WTC11 (cell line): ENCODE data around the gene USP47. TPM values are rescaled to one million over a fixed set of nuclear protein-coding genes. Genes with fewer than 3 reads are reported as not detected.
A peak's percentile ranks its signal among the peaks of the same experiment; 100 is the strongest.

ENCODE experiments used
- ATAC-seq: fragments of 200-7000 bp; cut with Tn5 transposase; 2 replicates; pipeline ENCODE4 v1.10.0; 2021; ENCODE audit warnings: mild to moderate bottlenecking, moderate library complexity
- CTCF ChIA-PET: fragments of 300-600 bp; sonication (Branson Sonifier 250); formaldehyde crosslinking; loops from one replicate; lab custom pipeline; 2021; ENCODE audit warnings: antibody characterized with exemption; lab: Charles Lee
- POLR2A ChIA-PET: fragments of 350-600 bp; sonication (Branson Sonifier 250); formaldehyde crosslinking; loops from one replicate; lab custom pipeline; 2021; ENCODE audit warnings: antibody characterized with exemption; lab: Charles Lee
- DNase-seq: peaks from one replicate; pipeline ENCODE4 v3.0.0; 2021; ENCODE audit warnings: low spot score
- H3K27ac Mint-ChIP-seq: 2 replicates; pipeline ENCODE4 v1.8.0; 2021; ENCODE audit warnings: mixed read lengths
- H3K27me3 Mint-ChIP-seq: 2 replicates; pipeline ENCODE4 v1.8.0; 2021; ENCODE audit warnings: low read depth, mild to moderate bottlenecking, moderate library complexity, mixed read lengths
- H3K36me3 Mint-ChIP-seq: 2 replicates; pipeline ENCODE4 v1.8.0; 2021; ENCODE audit warnings: mixed read lengths
- H3K4me1 Mint-ChIP-seq: 2 replicates; pipeline ENCODE4 v1.8.0; 2022; ENCODE audit warnings: mixed read lengths
- H3K4me3 Mint-ChIP-seq: 2 replicates; pipeline ENCODE4 v1.8.0; 2021; ENCODE audit warnings: mild to moderate bottlenecking, moderate library complexity, mixed read lengths
- H3K9me3 Mint-ChIP-seq: 2 replicates; pipeline ENCODE4 v1.8.0; 2021; ENCODE audit warnings: mixed read lengths
- EMX1 ChIP-seq: fragments of 250-450 bp; sonication (Bioruptor Pico); IDR thresholded peaks from 2 replicates; pipeline ENCODE4 v1.8.0; 2021; ENCODE audit warnings: mild to moderate bottlenecking
- FOXJ3 ChIP-seq: sonication (generic); formaldehyde crosslinking; IDR thresholded peaks from 2 replicates; pipeline ENCODE4 v1.9.0; 2021; ENCODE audit warnings: missing genetic modification reagents, mild to moderate bottlenecking, borderline replicate concordance
- FOXP1 ChIP-seq: sonication (generic); formaldehyde crosslinking; IDR thresholded peaks from 2 replicates; pipeline ENCODE4 v1.8.0; 2022; ENCODE audit warnings: missing genetic modification reagents, mild to moderate bottlenecking, moderate library complexity, borderline replicate concordance
- JUN ChIP-seq: sonication (generic); formaldehyde crosslinking; IDR thresholded peaks from 2 replicates; pipeline ENCODE4 v1.8.0; 2023; ENCODE audit warnings: mild to moderate bottlenecking, missing genetic modification reagents
- NFE2L1 ChIP-seq: sonication (generic); formaldehyde crosslinking; IDR thresholded peaks from 2 replicates; pipeline ENCODE4 v1.8.1; 2023; ENCODE audit warnings: missing genetic modification reagents
- NR1H2 ChIP-seq: sonication (generic); formaldehyde crosslinking; IDR thresholded peaks from 2 replicates; pipeline ENCODE4 v1.9.0; 2021; ENCODE audit warnings: mild to moderate bottlenecking, moderate library complexity, missing genetic modification reagents
- NR2C2 ChIP-seq: sonication (generic); formaldehyde crosslinking; IDR thresholded peaks from 2 replicates; pipeline ENCODE4 v1.8.0; 2022; ENCODE audit warnings: mild to moderate bottlenecking, missing genetic modification reagents
- SP1 ChIP-seq: sonication (generic); formaldehyde crosslinking; conservative IDR thresholded peaks from 2 replicates; pipeline ENCODE4 v1.8.1; 2022; ENCODE audit warnings: missing genetic modification reagents
- TCF7 ChIP-seq: sonication (generic); formaldehyde crosslinking; IDR thresholded peaks from 2 replicates; pipeline ENCODE4 v1.8.0; 2022; ENCODE audit warnings: mild to moderate bottlenecking, low read depth, missing genetic modification reagents, moderate library complexity
- TEAD1 ChIP-seq: sonication (generic); formaldehyde crosslinking; IDR thresholded peaks from 2 replicates; pipeline ENCODE4 v1.8.0; 2022; ENCODE audit warnings: mild to moderate bottlenecking, missing genetic modification reagents
- ZNF396 ChIP-seq: fragments of 250-450 bp; sonication (Bioruptor Pico); IDR thresholded peaks from 2 replicates; pipeline ENCODE4 v1.8.0; 2021; ENCODE audit warnings: mild to moderate bottlenecking, moderate library complexity, borderline replicate concordance
- ZNF416 ChIP-seq: fragments of 250-450 bp; sonication (Bioruptor Pico); IDR thresholded peaks from 2 replicates; pipeline ENCODE4 v1.9.0; 2021; ENCODE audit warnings: mild to moderate bottlenecking, inconsistent platforms
- total RNA-seq: library from RNA; stranded (reverse); gene quantifications from 3 replicates; pipeline ENCODE4 v1.2.3, GENCODE V29; 2021
- TF ChIP-seq, protein P1 (sequence below): sonication (generic); formaldehyde crosslinking; IDR thresholded peaks from 2 replicates; pipeline ENCODE4 v1.8.1; 2022; ENCODE audit warnings: mild to moderate bottlenecking, moderate library complexity, missing genetic modification reagents
- TF ChIP-seq, protein P2 (sequence below): fragments of 250-450 bp; sonication (Bioruptor Pico); IDR thresholded peaks from 2 replicates; pipeline ENCODE4 v1.9.0; 2021; ENCODE audit warnings: mild to moderate bottlenecking
- TF ChIP-seq, protein P3 (sequence below): sonication (generic); formaldehyde crosslinking; IDR thresholded peaks from 2 replicates; pipeline ENCODE4 v1.8.1; 2023; ENCODE audit warnings: mild to moderate bottlenecking, missing genetic modification reagents, borderline replicate concordance

The USP47 gene
- total RNA-seq, 1 experiment from 2014 or later = 19.7 TPM

DNA sequence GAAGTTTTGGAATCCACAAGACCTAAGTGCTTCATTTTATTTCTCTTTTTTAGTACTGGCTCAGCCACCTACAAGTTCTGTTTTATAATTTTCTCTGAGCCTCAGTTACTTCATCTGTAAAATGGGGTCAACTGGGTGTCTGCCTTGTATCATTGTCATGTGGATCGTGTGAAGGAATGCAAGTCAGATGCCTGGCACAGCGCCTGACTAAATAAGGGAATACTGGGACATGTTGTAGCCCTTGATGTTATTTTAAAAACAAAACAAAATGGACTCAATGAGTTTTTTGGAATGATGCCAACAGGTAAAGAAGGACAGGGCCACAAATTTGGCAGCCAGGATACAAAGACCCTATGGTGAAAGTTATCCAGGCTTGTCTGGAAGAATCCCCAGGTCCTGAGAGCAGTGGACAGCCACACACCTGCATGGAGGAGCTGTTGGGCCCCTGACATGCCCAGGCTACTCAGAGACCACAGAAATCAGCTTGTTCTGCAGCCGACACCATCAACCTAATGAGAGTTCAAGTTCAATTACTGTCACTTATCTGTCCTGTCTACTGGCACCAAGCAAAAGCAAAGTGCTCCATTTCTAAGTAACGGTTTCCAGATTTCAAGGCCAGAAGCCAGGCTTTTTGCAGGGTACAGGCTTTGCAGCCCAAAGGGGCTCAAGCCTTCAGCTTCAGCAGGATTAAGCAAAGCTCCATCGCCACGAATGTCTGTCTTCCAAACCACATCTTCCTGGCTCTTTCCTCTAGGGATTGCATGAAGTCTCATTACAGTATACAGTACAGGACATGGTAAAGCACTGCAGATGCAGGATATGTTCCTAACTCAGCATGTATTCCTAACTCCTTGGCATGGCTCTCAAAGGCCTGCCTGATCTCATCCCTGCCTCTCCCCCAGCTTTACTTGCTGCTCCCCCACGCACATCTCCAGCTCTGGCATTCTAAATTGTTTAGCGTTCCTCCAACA, 148.3 kb downstream of the USP47 start:
- CTCF ChIA-PET = interaction anchor here (1.0 kb wide), 1 partner anchor 23 kb away, joined by 3 read pairs; no protein-coding TSS in a partner anchor

DNA sequence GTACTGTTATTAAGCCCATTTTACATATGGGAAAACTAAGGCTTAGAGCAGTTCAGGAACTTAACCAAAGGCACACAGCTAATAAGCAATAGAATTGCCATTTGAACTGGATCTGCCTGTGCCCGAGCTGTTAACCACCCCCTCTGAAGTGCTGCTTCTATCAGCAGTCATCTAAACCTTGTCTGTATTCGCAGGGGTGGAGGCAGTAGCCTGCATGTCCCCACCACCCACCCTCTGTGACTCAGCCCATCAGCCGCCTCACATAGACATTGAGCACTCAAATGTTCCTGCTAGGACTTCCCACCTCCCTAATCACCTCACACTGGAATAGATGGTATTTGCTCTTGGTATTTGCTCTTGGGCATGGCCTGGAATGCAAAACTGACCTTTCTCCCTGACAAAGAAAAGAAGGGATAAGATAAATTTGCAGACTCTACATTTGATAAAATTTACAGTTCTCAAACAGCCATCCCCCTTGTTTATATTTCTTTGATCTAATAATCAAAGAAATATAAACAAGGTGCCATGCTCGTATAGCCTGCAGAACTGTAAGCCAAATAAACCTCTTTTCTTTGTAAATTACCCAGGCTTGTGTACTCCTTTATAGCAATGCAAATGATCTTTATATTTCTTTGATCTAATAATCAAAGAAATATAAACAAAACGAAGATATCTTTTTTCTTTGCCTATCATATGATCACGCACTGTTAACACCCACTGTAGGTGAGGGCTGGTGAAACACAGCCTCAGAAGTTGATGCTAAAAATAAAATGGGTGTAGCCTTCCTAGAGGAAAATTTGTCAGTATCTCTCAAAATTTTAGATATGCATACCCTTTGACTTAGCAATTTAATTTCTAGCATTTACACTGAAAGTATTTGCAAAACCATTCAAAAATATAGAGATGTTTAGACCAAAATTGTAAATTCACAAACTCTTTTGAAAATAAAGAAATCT, 150.8 kb downstream of the USP47 start:
- H3K36me3 Mint-ChIP-seq = peaks cover 6% of the 10 kb centered on the region
- peaks cover 5% of the 10 kb centered on the region for H3K9me3 Mint-ChIP-seq
- CTCF ChIA-PET = interaction anchor here (1.2 to 1.4 kb wide), 2 partner anchors 26 to 52 kb away, joined by 3 to 4 read pairs; no protein-coding TSS in a partner anchor
- POLR2A ChIA-PET = no interaction called here
- H3K4me3 Mint-ChIP-seq = no peak overlapping the region
- peaks cover 10% of the 10 kb centered on the region for H3K4me1 Mint-ChIP-seq
- TF ChIP-seq FOXJ3 (CRISPR knock-in tag) (no peak), ZNF396 (CRISPR knock-in tag) (no peak), NFE2L1 (no peak), ZNF416 (no peak)
- TF ChIP-seq, all 79 proteins: peak for 0
- Mint-ChIP-seq H3K27me3 (no peaks in the 10 kb centered on the region), H3K27ac (no peak overlapping the region)
- ATAC-seq = peak; percentile 55
- DNase-seq = no peak

More for the DNA sequence above, 148.3 kb downstream of the USP47 start:
- Mint-ChIP-seq H3K27me3 (no peaks in the 10 kb centered on the region), H3K36me3 (peaks cover 10% of the 10 kb centered on the region), H3K4me3 (no peak overlapping the region), H3K4me1 (peaks cover 24% of the 10 kb centered on the region), H3K9me3 (peaks cover 8% of the 10 kb centered on the region), H3K27ac (no peak overlapping the region)
- DNase-seq (no peak), ATAC-seq (no peak)
- TF ChIP-seq SP1 (CRISPR knock-in tag) (no peak), FOXP1 (CRISPR knock-in tag) (no peak), JUN (CRISPR knock-in tag) (no peak), TCF7 (CRISPR knock-in tag) (no peak), ZNF396 (CRISPR knock-in tag) (no peak)
- POLR2A ChIA-PET = no interaction called here

DNA sequence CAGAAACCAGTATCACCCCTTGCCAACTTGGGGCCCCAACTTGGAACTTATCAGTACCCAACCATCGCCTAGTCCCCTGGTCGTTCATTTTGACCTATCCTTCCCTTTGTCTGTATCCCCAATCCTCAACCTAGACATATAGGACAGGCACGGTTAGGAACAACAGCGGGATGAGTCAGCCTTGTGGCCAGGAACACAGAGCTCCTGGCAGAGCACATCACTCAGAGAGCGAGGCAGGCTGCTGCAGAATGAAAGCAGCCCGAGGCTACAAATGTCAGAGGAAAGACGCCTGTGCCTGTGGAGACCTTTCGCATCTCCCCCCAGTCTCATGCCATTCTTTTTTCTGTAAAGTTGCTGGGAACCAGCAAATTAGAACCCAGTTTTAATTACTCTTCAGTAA, 152.1 kb downstream of the USP47 start:
- Mint-ChIP-seq H3K4me3 (no peak overlapping the region), H3K27ac (no peak overlapping the region), H3K9me3 (no peaks in the 10 kb centered on the region), H3K4me1 (peaks cover 4% of the 10 kb centered on the region; the same call in 1 of the 2 replicates), H3K36me3 (peaks cover 4% of the 10 kb centered on the region; the same call in 1 of the 2 replicates), H3K27me3 (no peaks in the 10 kb centered on the region)
- POLR2A ChIA-PET = no interaction called here
- TF ChIP-seq, protein P1, sequence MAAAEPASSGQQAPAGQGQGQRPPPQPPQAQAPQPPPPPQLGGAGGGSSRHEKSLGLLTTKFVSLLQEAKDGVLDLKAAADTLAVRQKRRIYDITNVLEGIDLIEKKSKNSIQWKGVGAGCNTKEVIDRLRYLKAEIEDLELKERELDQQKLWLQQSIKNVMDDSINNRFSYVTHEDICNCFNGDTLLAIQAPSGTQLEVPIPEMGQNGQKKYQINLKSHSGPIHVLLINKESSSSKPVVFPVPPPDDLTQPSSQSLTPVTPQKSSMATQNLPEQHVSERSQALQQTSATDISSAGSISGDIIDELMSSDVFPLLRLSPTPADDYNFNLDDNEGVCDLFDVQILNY (CRISPR knock-in tag) = no peak
- TF ChIP-seq NR2C2 (CRISPR knock-in tag) (no peak), NR1H2 (no peak), EMX1 (CRISPR knock-in tag) (no peak), TEAD1 (CRISPR knock-in tag) (no peak)
- TF ChIP-seq, protein P2, sequence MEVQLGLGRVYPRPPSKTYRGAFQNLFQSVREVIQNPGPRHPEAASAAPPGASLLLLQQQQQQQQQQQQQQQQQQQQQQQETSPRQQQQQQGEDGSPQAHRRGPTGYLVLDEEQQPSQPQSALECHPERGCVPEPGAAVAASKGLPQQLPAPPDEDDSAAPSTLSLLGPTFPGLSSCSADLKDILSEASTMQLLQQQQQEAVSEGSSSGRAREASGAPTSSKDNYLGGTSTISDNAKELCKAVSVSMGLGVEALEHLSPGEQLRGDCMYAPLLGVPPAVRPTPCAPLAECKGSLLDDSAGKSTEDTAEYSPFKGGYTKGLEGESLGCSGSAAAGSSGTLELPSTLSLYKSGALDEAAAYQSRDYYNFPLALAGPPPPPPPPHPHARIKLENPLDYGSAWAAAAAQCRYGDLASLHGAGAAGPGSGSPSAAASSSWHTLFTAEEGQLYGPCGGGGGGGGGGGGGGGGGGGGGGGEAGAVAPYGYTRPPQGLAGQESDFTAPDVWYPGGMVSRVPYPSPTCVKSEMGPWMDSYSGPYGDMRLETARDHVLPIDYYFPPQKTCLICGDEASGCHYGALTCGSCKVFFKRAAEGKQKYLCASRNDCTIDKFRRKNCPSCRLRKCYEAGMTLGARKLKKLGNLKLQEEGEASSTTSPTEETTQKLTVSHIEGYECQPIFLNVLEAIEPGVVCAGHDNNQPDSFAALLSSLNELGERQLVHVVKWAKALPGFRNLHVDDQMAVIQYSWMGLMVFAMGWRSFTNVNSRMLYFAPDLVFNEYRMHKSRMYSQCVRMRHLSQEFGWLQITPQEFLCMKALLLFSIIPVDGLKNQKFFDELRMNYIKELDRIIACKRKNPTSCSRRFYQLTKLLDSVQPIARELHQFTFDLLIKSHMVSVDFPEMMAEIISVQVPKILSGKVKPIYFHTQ (CRISPR knock-in tag) = no peak
- TF ChIP-seq, protein P3, sequence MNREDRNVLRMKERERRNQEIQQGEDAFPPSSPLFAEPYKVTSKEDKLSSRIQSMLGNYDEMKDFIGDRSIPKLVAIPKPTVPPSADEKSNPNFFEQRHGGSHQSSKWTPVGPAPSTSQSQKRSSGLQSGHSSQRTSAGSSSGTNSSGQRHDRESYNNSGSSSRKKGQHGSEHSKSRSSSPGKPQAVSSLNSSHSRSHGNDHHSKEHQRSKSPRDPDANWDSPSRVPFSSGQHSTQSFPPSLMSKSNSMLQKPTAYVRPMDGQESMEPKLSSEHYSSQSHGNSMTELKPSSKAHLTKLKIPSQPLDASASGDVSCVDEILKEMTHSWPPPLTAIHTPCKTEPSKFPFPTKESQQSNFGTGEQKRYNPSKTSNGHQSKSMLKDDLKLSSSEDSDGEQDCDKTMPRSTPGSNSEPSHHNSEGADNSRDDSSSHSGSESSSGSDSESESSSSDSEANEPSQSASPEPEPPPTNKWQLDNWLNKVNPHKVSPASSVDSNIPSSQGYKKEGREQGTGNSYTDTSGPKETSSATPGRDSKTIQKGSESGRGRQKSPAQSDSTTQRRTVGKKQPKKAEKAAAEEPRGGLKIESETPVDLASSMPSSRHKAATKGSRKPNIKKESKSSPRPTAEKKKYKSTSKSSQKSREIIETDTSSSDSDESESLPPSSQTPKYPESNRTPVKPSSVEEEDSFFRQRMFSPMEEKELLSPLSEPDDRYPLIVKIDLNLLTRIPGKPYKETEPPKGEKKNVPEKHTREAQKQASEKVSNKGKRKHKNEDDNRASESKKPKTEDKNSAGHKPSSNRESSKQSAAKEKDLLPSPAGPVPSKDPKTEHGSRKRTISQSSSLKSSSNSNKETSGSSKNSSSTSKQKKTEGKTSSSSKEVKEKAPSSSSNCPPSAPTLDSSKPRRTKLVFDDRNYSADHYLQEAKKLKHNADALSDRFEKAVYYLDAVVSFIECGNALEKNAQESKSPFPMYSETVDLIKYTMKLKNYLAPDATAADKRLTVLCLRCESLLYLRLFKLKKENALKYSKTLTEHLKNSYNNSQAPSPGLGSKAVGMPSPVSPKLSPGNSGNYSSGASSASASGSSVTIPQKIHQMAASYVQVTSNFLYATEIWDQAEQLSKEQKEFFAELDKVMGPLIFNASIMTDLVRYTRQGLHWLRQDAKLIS (CRISPR knock-in tag) = no peak
- ATAC-seq (peak; percentile 56), DNase-seq (no peak)
- CTCF ChIA-PET = interaction anchor here (1.2 to 1.6 kb wide), 3 partner anchors 15 to 50 kb away, joined by 3 to 4 read pairs (median 4); partner anchors contain the start of gene DKK3
